Trophoblast cell (in vitro differentiated cells and primary cell): ENCODE measurements around the gene ASB18.

Experiments used
- DNase-seq, 2 donors: peaks; one replicate each; pipeline ENCODE4 v3.0.0-alpha.2; 2016
- H2AFZ ChIP-seq: 2 replicates; pipeline ENCODE4 v1.6.1; 2013; ENCODE audit warnings: low read length, moderate library complexity, mild to moderate bottlenecking; ENCODE audit not compliant: insufficient read depth, poor library complexity
- H2AK5ac ChIP-seq: 2 replicates; pipeline ENCODE4 v1.6.1; 2013; ENCODE audit warnings: mild to moderate bottlenecking, low read length
- H2BK120ac ChIP-seq: 2 replicates; pipeline ENCODE4 v1.6.1; 2013; ENCODE audit warnings: low read length, mild to moderate bottlenecking, moderate library complexity; ENCODE audit not compliant: insufficient read depth, poor library complexity
- H2BK12ac ChIP-seq: 2 replicates; pipeline ENCODE4 v1.6.1; 2013; ENCODE audit warnings: mild to moderate bottlenecking, low read length, moderate library complexity
- H2BK5ac ChIP-seq: 2 replicates; pipeline ENCODE4 v1.6.1; 2013; ENCODE audit warnings: low read length, low read depth, moderate library complexity, mild to moderate bottlenecking; ENCODE audit not compliant: poor library complexity
- H3K14ac ChIP-seq: 2 replicates; pipeline ENCODE4 v1.6.1; 2013; ENCODE audit warnings: mild to moderate bottlenecking, low read length
- H3K18ac ChIP-seq: 2 replicates; pipeline ENCODE4 v1.6.1; 2013; ENCODE audit warnings: mild to moderate bottlenecking, low read length
- H3K23ac ChIP-seq: 2 replicates; pipeline ENCODE4 v1.6.1; 2013; ENCODE audit warnings: low read length
- H3K27ac ChIP-seq: 2 replicates; pipeline ENCODE4 v1.5.1; 2013; ENCODE audit warnings: low read depth, mild to moderate bottlenecking, inconsistent platforms, low read length, moderate library complexity
- H3K27me3 ChIP-seq: 2 replicates; pipeline ENCODE4 v1.6.1; 2013; ENCODE audit warnings: inconsistent platforms, mild to moderate bottlenecking, low read length, moderate library complexity; ENCODE audit not compliant: insufficient read depth
- H3K36me3 ChIP-seq, 2 experiments: 1 replicate in 1 of 2; 2 replicates in 1 of 2; pipeline ENCODE4 v1.6.1; 2013; ENCODE audit warnings: low read length in 2 of 2, mild to moderate bottlenecking in 2 of 2, moderate library complexity in 1 of 2; ENCODE audit not compliant: insufficient read depth in 2 of 2, control insufficient read depth in 1 of 2
- H3K4ac ChIP-seq: 2 replicates; pipeline ENCODE4 v1.6.1; 2013; ENCODE audit warnings: low read depth, mild to moderate bottlenecking, low read length, moderate library complexity
- H3K4me1 ChIP-seq, 2 experiments: 1 replicate in 1 of 2; 2 replicates in 1 of 2; pipeline ENCODE4 v1.6.1; 2013; ENCODE audit warnings: low read length in 2 of 2, mild to moderate bottlenecking in 2 of 2, moderate library complexity in 1 of 2; ENCODE audit not compliant: insufficient read depth in 2 of 2, control insufficient read depth in 1 of 2
- H3K4me2 ChIP-seq: 2 replicates; pipeline ENCODE4 v1.6.1; 2013; ENCODE audit warnings: inconsistent platforms, mild to moderate bottlenecking, low read length, moderate library complexity
- H3K4me3 ChIP-seq: 2 replicates; pipeline ENCODE4 v1.5.1; 2013; ENCODE audit warnings: mild to moderate bottlenecking, low read depth, low read length, inconsistent platforms
- H3K79me1 ChIP-seq: one replicate; pipeline ENCODE4 v1.6.1; 2013; ENCODE audit warnings: low read length
- H3K79me2 ChIP-seq: 2 replicates; pipeline ENCODE4 v1.6.1; 2013; ENCODE audit warnings: low read length, mild to moderate bottlenecking; ENCODE audit not compliant: control insufficient read depth, insufficient read depth, poor library complexity
- H3K9ac ChIP-seq: 2 replicates; pipeline ENCODE4 v1.6.1; 2013; ENCODE audit warnings: mild to moderate bottlenecking, low read length
- H3K9me3 ChIP-seq: 2 replicates; pipeline ENCODE4 v1.6.1; 2013; ENCODE audit warnings: low read depth, mild to moderate bottlenecking, control low read depth, inconsistent platforms, low read length; ENCODE audit not compliant: insufficient read depth
- H4K12ac ChIP-seq: 2 replicates; pipeline ENCODE4 v1.6.1; 2013; ENCODE audit warnings: low read depth, mild to moderate bottlenecking, low read length, moderate library complexity
- H4K8ac ChIP-seq: 2 replicates; pipeline ENCODE4 v1.6.1; 2013; ENCODE audit warnings: low read depth, mild to moderate bottlenecking, low read length, moderate library complexity
- H4K91ac ChIP-seq: one replicate; pipeline ENCODE4 v1.6.1; 2013; ENCODE audit warnings: low read depth, mild to moderate bottlenecking, low read length, moderate library complexity
- WGBS: extraction: QIAGEN DNeasy Blood & Tissue Kit; methylation state at CpG from one replicate; pipeline ENCODE4 v1.1.7; 2013; ENCODE audit warnings: missing lambda C conversion rate; ENCODE audit not compliant: insufficient read length, insufficient coverage; ENCODE audit errors: extremely low coverage; 5-methylcytosine and 5-hydroxymethylcytosine counted together

ASB18 gene

GRCh38 chr2:236163471-236164200, 100.6 kb downstream of the ASB18 start:
- H2AFZ ChIP-seq, result no peak overlapping the region
- H3K79me1 ChIP-seq, result no peaks in the 10 kb centered on the region
- H2BK120ac ChIP-seq, result no peak overlapping the region
- no peak overlapping the region for H3K18ac ChIP-seq
- H3K27ac ChIP-seq, result no peak overlapping the region
- H3K27me3 ChIP-seq, result peaks cover 98% of the 10 kb centered on the region
- no peak overlapping the region for H3K4me3 ChIP-seq
- no CpG with 5 or more reads among the region's 59 CpGs for WGBS
- DNase-seq, result no peak
- no peak overlapping the region for H3K23ac ChIP-seq
- peaks cover 15 to 24% of the 10 kb centered on the region in 2 experiments for H3K4me1 ChIP-seq
- H3K14ac ChIP-seq, result no peak overlapping the region
- no peak overlapping the region for H4K12ac ChIP-seq
- no peaks in the 10 kb centered on the region for H3K36me3 ChIP-seq
- no peak overlapping the region for H2BK12ac ChIP-seq
- H4K91ac ChIP-seq, result no peak overlapping the region
- H3K9me3 ChIP-seq, result peaks cover 8% of the 10 kb centered on the region
- no peak overlapping the region for H2BK5ac ChIP-seq
- H4K8ac ChIP-seq, result no peak overlapping the region
- no peaks in the 10 kb centered on the region for H3K79me2 ChIP-seq
- no peak overlapping the region for H2AK5ac ChIP-seq
- H3K4me2 ChIP-seq, result peak overlapping the region; percentile 77
- H3K9ac ChIP-seq, result no peak overlapping the region
- H3K4ac ChIP-seq, result no peak overlapping the region

- Histone ChIP-seq H3K27me3 (peaks cover 98% of the 10 kb centered on the region), H3K23ac (no peak overlapping the region), H3K27ac (no peak overlapping the region), H3K9ac (no peak overlapping the region), H2AFZ (no peak overlapping the region), H4K12ac (no peak overlapping the region), H2BK5ac (no peak overlapping the region), H4K8ac (no peak overlapping the region), H3K79me1 (no peaks in the 10 kb centered on the region), H2BK12ac (no peak overlapping the region), H3K9me3 (peaks cover 8% of the 10 kb centered on the region), H2AK5ac (no peak overlapping the region), H3K4me1 (peaks cover 10 to 22% of the 10 kb centered on the region in 2 experiments), H3K4me3 (no peak overlapping the region), H3K4ac (no peak overlapping the region), H3K36me3 (no peaks in the 10 kb centered on the region), H3K79me2 (no peaks in the 10 kb centered on the region), H3K14ac (no peak overlapping the region), H2BK120ac (no peak overlapping the region), H3K18ac (no peak overlapping the region), H4K91ac (no peak overlapping the region), H3K4me2 (no peak overlapping the region)
- no peak for DNase-seq
- no CpG with 5 or more reads among the region's 33 CpGs for WGBS
These were observed 101.2 kb downstream of the ASB18 start for GRCh38 chr2:236162882-236163470.

- Histone ChIP-seq H3K79me1 (no peaks in the 10 kb centered on the region), H3K23ac (no peak overlapping the region), H2BK12ac (no peak overlapping the region), H4K91ac (no peak overlapping the region), H3K18ac (no peak overlapping the region), H2AFZ (no peak overlapping the region), H2BK5ac (no peak overlapping the region), H3K79me2 (no peaks in the 10 kb centered on the region), H3K4ac (no peak overlapping the region), H2AK5ac (no peak overlapping the region), H4K8ac (no peak overlapping the region), H2BK120ac (no peak overlapping the region), H3K4me1 (peaks cover 4 to 15% of the 10 kb centered on the region in 2 experiments), H3K36me3 (no peaks in the 10 kb centered on the region), H3K9ac (no peak overlapping the region), H3K4me3 (no peak overlapping the region), H3K27me3 (peaks cover 98% of the 10 kb centered on the region), H3K14ac (no peak overlapping the region), H3K4me2 (no peak overlapping the region), H3K27ac (no peak overlapping the region), H3K9me3 (peaks cover 8% of the 10 kb centered on the region), H4K12ac (no peak overlapping the region)
- no CpG with 5 or more reads among the region's 16 CpGs for WGBS
- no peak for DNase-seq
These were observed 102.0 kb downstream of the ASB18 start for GRCh38 chr2:236162031-236162845.

GRCh38 chr2:236161531-236161930, 102.7 kb downstream of the ASB18 start:
- Histone ChIP-seq H3K79me2 (no peaks in the 10 kb centered on the region), H3K4ac (no peak overlapping the region), H2BK5ac (no peak overlapping the region), H4K12ac (no peak overlapping the region), H2BK120ac (no peak overlapping the region), H3K9me3 (peaks cover 8% of the 10 kb centered on the region), H4K91ac (no peak overlapping the region), H2AFZ (no peak overlapping the region), H3K27me3 (peaks cover 91% of the 10 kb centered on the region), H3K18ac (no peak overlapping the region), H2AK5ac (no peak overlapping the region), H3K27ac (no peak overlapping the region), H3K4me1 (peaks cover 4 to 12% of the 10 kb centered on the region in 2 experiments), H4K8ac (no peak overlapping the region), H3K14ac (no peak overlapping the region), H3K9ac (no peak overlapping the region), H3K4me2 (no peak overlapping the region), H3K23ac (no peak overlapping the region), H3K79me1 (no peaks in the 10 kb centered on the region), H3K36me3 (no peaks in the 10 kb centered on the region), H3K4me3 (no peak overlapping the region), H2BK12ac (no peak overlapping the region)
- no peak for DNase-seq
- no CpG with 5 or more reads among the region's 12 CpGs for WGBS
